Thyroid gland (tissue), 4 donors: ENCODE data around the gene KAZN.

Experiments used
- POLR2A ChIP-seq, 2 donors: fragments of 450-650 bp; IDR thresholded peaks; one replicate each; pipeline ENCODE4 v1.6.1; 2017; ENCODE audit warnings: antibody characterized with exemption in 2 of 2, mild to moderate bottlenecking in 2 of 2, moderate library complexity in 1 of 2
- TF ChIP-seq, protein P1 (sequence below), 6 experiments: fragments of 200-600 bp in 3 of 6; fragments of 450-650 bp in 3 of 6; sonication (generic) in 3 of 6; IDR thresholded peaks; one replicate each; pipeline ENCODE4 v1.5.1; 2016 to 2019; ENCODE audit warnings: antibody characterized with exemption in 6 of 6, mild to moderate bottlenecking in 2 of 6, inconsistent platforms in 1 of 6, moderate library complexity in 1 of 6

DNA sequence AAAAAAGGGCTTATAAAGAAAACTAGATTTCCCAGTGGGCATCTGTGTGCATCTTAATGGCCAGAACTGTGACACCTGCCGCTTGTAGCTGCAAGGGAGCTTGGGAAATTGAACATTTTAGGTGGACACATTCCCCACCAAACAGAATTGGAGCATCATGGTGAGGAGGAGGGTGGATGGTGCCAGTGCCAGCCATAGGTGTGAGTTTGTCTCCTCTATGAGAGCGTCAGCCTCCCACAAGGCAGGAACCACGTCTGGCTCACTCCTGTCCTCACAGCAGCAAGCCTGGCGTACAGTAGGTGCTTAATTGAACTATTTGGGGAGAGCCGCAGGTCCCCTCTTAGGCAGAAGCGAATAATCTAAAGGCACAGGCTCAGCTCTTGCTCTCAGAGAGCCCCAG is 430.6 kb downstream of the KAZN start:
- TF ChIP-seq, protein P1, sequence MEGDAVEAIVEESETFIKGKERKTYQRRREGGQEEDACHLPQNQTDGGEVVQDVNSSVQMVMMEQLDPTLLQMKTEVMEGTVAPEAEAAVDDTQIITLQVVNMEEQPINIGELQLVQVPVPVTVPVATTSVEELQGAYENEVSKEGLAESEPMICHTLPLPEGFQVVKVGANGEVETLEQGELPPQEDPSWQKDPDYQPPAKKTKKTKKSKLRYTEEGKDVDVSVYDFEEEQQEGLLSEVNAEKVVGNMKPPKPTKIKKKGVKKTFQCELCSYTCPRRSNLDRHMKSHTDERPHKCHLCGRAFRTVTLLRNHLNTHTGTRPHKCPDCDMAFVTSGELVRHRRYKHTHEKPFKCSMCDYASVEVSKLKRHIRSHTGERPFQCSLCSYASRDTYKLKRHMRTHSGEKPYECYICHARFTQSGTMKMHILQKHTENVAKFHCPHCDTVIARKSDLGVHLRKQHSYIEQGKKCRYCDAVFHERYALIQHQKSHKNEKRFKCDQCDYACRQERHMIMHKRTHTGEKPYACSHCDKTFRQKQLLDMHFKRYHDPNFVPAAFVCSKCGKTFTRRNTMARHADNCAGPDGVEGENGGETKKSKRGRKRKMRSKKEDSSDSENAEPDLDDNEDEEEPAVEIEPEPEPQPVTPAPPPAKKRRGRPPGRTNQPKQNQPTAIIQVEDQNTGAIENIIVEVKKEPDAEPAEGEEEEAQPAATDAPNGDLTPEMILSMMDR (IDR thresholded peaks at IDR 0.05) = no peak
- no peak for TF ChIP-seq POLR2A (IDR thresholded peaks at IDR 0.05)
